Hindlimb muscle (tissue), 1 donor: ENCODE data around the gene DDX10. TPM values are rescaled to one million over a fixed set of nuclear protein-coding genes. Genes with fewer than 3 reads are reported as not detected.

Experiments used
- polyA plus RNA-seq: library from polyadenylated mRNA; unstranded; fragments of 120-200 nt; gene quantifications from one replicate; pipeline ENCODE4 v1.2.1, GENCODE V29; 2013; ENCODE audit not compliant: insufficient read length

DDX10 gene
- polyA plus RNA-seq, 1 donor, result 21.3 TPM

Other genes with a start within 250 kb of the DDX10 start
- gene C11orf65, start 197.5 kb upstream of the DDX10 start, polyA plus RNA-seq, result 1.0 TPM
- 36.3 TPM for gene POGLUT3, start 166.7 kb upstream of the DDX10 start, polyA plus RNA-seq
- 0.57 TPM for gene EXPH5, start 71.3 kb upstream of the DDX10 start, polyA plus RNA-seq